ENCODE results near the gene CASP6.

DNA sequence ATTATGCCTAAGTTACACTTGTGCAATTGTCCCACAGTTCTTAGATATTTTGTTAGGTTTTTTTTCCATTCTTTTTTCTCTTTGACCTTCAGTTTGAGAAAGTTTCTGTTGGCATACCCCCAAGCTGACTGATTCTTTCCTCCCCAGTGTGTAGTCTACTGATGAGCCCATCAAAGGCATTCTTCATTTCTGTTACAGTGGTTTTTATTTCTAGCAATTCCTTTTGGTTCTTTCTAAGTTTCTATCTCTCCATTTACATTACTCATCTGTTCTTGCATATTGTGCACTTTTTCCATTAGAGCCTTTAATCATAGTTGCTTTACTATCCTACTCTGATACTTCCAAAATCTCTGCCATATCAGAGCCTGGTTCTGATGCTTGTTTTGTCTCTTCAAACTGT, 31.9 kb downstream of the CASP6 start:
- no peak for TF ChIP-seq CTCF (IDR thresholded peaks at IDR 0.05)
- TF ChIP-seq ZFX (IDR thresholded peaks at IDR 0.05; ENCODE audit: borderline replicate concordance): no peak
